Pancreas (tissue), 10 donors: ENCODE results near the gene FOXO1. TPM values are rescaled to one million over a fixed set of nuclear protein-coding genes. Genes with fewer than 3 reads are reported as not detected.

Experiments
- ATAC-seq, 4 donors: fragments of 200-7000 bp; cut with Tn5 transposase; one replicate each; pipeline versions ENCODE4 v1.8.0 to v1.9.1; 2020; ENCODE audit warnings: mild to moderate bottlenecking in 4 of 4, moderate library complexity in 4 of 4
- DNase-seq, 6 donors: peaks; one replicate each; pipeline ENCODE4 v3.0.0-alpha.2; 2020
- FAIRE-seq: peaks from 2 replicates; lab custom pipeline; 2012; peaks lifted over from hg19 to GRCh38; lab: Jason Lieb, UNC
- H3K27ac ChIP-seq, 4 donors: fragments of 200-600 bp; sonication (generic); 1 replicate in 3 of 4; 2 replicates in 1 of 4; pipeline versions ENCODE4 v1.5.0 to v1.8.0; 2020
- H3K27me3 ChIP-seq, 4 donors: fragments of 200-600 bp; one replicate each; pipeline ENCODE4 v1.8.0; 2021
- H3K36me3 ChIP-seq, 3 donors: fragments of 200-600 bp; sonication (generic) in 1 of 3; one replicate each; pipeline versions ENCODE4 v1.5.0 to v1.8.0; 2020 to 2021
- H3K4me1 ChIP-seq, 3 donors: fragments of 200-600 bp; one replicate each; pipeline ENCODE4 v1.8.0; 2021
- H3K4me3 ChIP-seq, 4 donors: fragments of 200-600 bp; sonication (generic) in 2 of 4; one replicate each; pipeline versions ENCODE4 v1.5.0 to v1.8.0; 2020 to 2021
- H3K9me3 ChIP-seq, 4 donors: fragments of 200-600 bp; one replicate each; pipeline ENCODE4 v1.8.0; 2021
- WGBS, 2 donors: extraction: QIAGEN DNeasy Blood & Tissue Kit; methylation state at CpG; one replicate each; pipeline ENCODE4 v1.1.7; 2013; 5-methylcytosine and 5-hydroxymethylcytosine counted together
- intact Hi-C, 3 donors: fragments of 100-400 bp; cut with DNase I; formaldehyde crosslinking; loops; one replicate each; pipeline versions ENCODE4 v1.11.1 to v1.14.2; 2022
- polyA plus RNA-seq, 2 donors: library from polyadenylated mRNA; stranded (reverse); fragments of 200-250 nt; gene quantifications; one replicate each; pipeline ENCODE4 v1.2.3, GENCODE V29; 2013
- total RNA-seq, 6 donors: library from RNA; stranded (reverse); fragmentation: NEBNext Ultra II Directional in 4 of 6; extraction: Animal tissue kit (Norgen Biotek cat#: 25700) in 4 of 6; gene quantifications; one replicate each; pipeline versions ENCODE4 v1.2.1 to v1.2.4, GENCODE V29; 2021 to 2023
- TF ChIP-seq, protein P1 (sequence below), 4 donors: fragments of 200-600 bp; sonication (generic) in 3 of 4; IDR thresholded peaks; one replicate each; pipeline versions ENCODE4 v1.5.0 to v1.8.0; 2021; ENCODE audit warnings: antibody characterized with exemption in 4 of 4
- donor health status: healthy with polysubstance abuse.
- donor health status: DM: no; HTN: no; CAD: no; lungs with moderate emphysema.
- donor health status: DM: no; HTN: no; CAD: no.
- donor health status: control.
- donor health status: control.
- donor health status: Bipolar disorder and iron deficiency.
- donor health status: DM: yes; HTN: yes; CAD: no.
- donor health status: DM: no; HTN: no; CAD: no.
- donor health status: DM: no; HTN: no; CAD: no.
- donor health status: DM: yes; HTN: yes; CAD: no.

Gene FOXO1
- total and polyA plus RNA-seq, 8 donors: 3.8 to 21.9 (median 15.0) TPM

DNA sequence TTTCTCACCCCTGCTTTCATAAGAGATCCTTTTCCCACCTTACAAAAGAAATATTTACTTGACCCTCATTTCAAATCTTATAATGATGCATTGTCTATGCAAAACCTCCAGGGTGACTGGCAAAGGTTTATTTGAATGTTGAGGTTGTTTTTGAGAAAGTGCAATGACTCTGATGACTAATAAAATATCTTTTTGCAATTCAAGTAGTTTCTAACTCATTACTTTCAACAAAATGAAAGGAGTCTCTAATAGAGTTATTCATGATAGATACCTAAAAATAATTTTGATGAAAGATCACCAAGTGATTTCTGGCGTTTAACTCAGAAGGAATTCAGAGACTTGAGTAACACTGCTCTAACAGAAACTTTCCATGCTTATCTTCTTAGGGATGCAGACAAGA, 144.2 kb downstream of the FOXO1 start:
- DNase-seq: no peak
- peaks cover 6 to 23% (median 12%) of the 10 kb centered on the region in 3 donors for H3K4me1 ChIP-seq
- H3K4me3 ChIP-seq: no peak overlapping the region
- no peak for FAIRE-seq
- no peaks in the 10 kb centered on the region for H3K27me3 ChIP-seq
- no peaks in the 10 kb centered on the region for H3K36me3 ChIP-seq
- TF ChIP-seq, protein P1, sequence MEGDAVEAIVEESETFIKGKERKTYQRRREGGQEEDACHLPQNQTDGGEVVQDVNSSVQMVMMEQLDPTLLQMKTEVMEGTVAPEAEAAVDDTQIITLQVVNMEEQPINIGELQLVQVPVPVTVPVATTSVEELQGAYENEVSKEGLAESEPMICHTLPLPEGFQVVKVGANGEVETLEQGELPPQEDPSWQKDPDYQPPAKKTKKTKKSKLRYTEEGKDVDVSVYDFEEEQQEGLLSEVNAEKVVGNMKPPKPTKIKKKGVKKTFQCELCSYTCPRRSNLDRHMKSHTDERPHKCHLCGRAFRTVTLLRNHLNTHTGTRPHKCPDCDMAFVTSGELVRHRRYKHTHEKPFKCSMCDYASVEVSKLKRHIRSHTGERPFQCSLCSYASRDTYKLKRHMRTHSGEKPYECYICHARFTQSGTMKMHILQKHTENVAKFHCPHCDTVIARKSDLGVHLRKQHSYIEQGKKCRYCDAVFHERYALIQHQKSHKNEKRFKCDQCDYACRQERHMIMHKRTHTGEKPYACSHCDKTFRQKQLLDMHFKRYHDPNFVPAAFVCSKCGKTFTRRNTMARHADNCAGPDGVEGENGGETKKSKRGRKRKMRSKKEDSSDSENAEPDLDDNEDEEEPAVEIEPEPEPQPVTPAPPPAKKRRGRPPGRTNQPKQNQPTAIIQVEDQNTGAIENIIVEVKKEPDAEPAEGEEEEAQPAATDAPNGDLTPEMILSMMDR (IDR thresholded peaks at IDR 0.05): no peak
- intact Hi-C loops: no loop called here
- ATAC-seq: no peak
- no peak overlapping the region for H3K27ac ChIP-seq
- 65 to 88% methylated on average over 1 of the region's 1 CpG for WGBS, 2 donors
- H3K9me3 ChIP-seq: no peaks in the 10 kb centered on the region

DNA sequence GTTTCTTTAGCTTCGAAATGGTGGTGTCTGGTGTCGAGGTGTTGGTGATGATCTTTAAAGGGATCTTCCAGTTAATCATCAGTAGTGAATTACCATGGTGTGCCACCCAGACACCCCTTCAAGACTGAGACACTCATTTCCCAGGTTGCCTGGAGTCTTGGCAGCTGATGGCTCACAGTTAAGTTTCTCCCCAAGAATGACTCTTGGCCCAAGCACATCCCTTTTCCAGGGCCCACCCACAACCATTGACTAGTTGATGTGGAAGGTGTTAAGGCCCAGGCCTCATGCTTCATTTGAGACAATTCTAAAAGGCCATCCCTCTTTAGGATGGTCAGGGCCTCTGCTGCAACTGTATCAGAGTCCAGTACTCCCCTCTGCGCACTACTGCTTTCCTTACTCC, 145.5 kb downstream of the FOXO1 start:
- Histone ChIP-seq H3K4me3 (no peak overlapping the region), H3K9me3 (no peaks in the 10 kb centered on the region), H3K27ac (no peak overlapping the region), H3K36me3 (no peaks in the 10 kb centered on the region), H3K27me3 (no peaks in the 10 kb centered on the region), H3K4me1 (peaks cover 6 to 23% (median 12%) of the 10 kb centered on the region in 3 donors)
- DNase-seq (no peak), FAIRE-seq (no peak), ATAC-seq (no peak)
- WGBS, 2 donors: 97 to 99% methylated on average over 3 of the region's 3 CpGs
- intact Hi-C loops: no loop called here
- TF ChIP-seq, protein P1 (IDR thresholded peaks at IDR 0.05): no peak

DNA sequence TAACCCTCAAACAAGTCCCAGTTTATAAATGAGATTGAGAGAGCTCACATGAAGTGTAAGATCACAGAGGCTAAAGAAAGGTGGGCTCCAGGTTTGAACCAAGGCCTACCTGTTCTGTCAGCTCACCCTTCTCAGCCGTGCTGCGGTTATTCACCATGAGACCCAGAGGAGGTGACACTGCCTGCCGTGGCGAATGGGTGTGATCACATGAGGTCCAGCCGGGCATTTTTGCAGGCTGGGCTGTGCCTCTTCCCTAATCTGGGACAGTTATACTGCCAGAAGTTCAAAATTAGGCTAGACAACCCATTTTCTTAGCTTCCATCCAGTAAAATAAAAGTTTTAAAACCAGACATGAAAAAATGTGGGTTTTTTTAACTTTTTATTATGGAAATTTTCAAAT, 146.8 kb downstream of the FOXO1 start:
- H3K36me3 ChIP-seq: no peaks in the 10 kb centered on the region
- DNase-seq (peak in 4 of 6 donors; percentile 40 to 49 (median 44)), ATAC-seq (peak; percentile 58 to 83 (median 80)), FAIRE-seq (no peak)
- peak overlapping the region in 1 of 4 donors; percentile 8 for H3K27ac ChIP-seq
- 35 to 49% methylated on average over 5 of the region's 5 CpGs for WGBS, 2 donors
- no peaks in the 10 kb centered on the region for H3K9me3 ChIP-seq
- no peak overlapping the region for H3K4me3 ChIP-seq
- no peaks in the 10 kb centered on the region for H3K27me3 ChIP-seq
- H3K4me1 ChIP-seq: peaks cover 6 to 23% (median 8%) of the 10 kb centered on the region in 3 donors
- TF ChIP-seq, protein P1 (IDR thresholded peaks at IDR 0.05): no peak
- intact Hi-C loops: no loop called here

DNA sequence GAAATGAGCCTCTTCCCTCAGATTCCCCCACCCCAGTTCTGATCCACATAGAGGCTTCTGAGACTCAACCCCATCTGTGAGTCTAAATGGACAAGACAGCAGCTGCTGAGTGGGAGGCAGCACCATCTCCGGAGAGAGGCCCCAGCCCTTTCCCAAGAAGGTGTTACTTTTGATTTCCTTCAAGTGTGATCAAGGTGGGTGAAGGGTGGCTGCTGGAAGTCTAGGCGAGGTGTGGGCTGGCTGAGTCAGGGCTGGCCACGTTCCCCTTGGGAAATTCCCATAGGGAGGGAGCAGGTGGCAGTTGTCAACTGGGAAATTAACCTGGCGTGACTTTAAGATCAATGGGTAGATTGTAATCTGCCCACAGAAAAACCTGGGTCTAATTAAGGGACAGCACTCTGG, 148.0 kb downstream of the FOXO1 start:
- DNase-seq (peak in 5 of 6 donors; percentile 62 to 73 (median 67)), ATAC-seq (peak; percentile 87 to 94 (median 91)), FAIRE-seq (no peak)
- TF ChIP-seq, protein P1 (IDR thresholded peaks at IDR 0.05): no peak
- no peaks in the 10 kb centered on the region for H3K27me3 ChIP-seq
- H3K27ac ChIP-seq: peak overlapping the region in 2 of 4 donors; percentile 13 to 28
- H3K4me3 ChIP-seq: no peak overlapping the region
- intact Hi-C loops: no loop called here
- H3K4me1 ChIP-seq: peaks cover 6 to 23% (median 8%) of the 10 kb centered on the region in 3 donors
- 20 to 26% methylated on average over 4 of the region's 4 CpGs for WGBS, 2 donors
- no peaks in the 10 kb centered on the region for H3K9me3 ChIP-seq
- no peaks in the 10 kb centered on the region for H3K36me3 ChIP-seq
